Measurements from ENCODE around the gene FAM170B. TPM values are rescaled to one million over a fixed set of nuclear protein-coding genes. Genes with fewer than 3 reads are reported as not detected.

The FAM170B gene
- total RNA-seq, 1 donor = not detected

GRCh38 chr10:49176310-49177268 lies 42.8 kb upstream of the FAM170B start:
- TF ChIP-seq, protein P1, sequence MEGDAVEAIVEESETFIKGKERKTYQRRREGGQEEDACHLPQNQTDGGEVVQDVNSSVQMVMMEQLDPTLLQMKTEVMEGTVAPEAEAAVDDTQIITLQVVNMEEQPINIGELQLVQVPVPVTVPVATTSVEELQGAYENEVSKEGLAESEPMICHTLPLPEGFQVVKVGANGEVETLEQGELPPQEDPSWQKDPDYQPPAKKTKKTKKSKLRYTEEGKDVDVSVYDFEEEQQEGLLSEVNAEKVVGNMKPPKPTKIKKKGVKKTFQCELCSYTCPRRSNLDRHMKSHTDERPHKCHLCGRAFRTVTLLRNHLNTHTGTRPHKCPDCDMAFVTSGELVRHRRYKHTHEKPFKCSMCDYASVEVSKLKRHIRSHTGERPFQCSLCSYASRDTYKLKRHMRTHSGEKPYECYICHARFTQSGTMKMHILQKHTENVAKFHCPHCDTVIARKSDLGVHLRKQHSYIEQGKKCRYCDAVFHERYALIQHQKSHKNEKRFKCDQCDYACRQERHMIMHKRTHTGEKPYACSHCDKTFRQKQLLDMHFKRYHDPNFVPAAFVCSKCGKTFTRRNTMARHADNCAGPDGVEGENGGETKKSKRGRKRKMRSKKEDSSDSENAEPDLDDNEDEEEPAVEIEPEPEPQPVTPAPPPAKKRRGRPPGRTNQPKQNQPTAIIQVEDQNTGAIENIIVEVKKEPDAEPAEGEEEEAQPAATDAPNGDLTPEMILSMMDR (IDR thresholded peaks at IDR 0.05; ENCODE audit: insufficient read depth, low read depth, low read length) = no peak
- DNase-seq (ENCODE audit: low read depth) = no peak
- H3K4me3 ChIP-seq (ENCODE audit: low read depth, low read length) = no peak overlapping the region

DNA sequence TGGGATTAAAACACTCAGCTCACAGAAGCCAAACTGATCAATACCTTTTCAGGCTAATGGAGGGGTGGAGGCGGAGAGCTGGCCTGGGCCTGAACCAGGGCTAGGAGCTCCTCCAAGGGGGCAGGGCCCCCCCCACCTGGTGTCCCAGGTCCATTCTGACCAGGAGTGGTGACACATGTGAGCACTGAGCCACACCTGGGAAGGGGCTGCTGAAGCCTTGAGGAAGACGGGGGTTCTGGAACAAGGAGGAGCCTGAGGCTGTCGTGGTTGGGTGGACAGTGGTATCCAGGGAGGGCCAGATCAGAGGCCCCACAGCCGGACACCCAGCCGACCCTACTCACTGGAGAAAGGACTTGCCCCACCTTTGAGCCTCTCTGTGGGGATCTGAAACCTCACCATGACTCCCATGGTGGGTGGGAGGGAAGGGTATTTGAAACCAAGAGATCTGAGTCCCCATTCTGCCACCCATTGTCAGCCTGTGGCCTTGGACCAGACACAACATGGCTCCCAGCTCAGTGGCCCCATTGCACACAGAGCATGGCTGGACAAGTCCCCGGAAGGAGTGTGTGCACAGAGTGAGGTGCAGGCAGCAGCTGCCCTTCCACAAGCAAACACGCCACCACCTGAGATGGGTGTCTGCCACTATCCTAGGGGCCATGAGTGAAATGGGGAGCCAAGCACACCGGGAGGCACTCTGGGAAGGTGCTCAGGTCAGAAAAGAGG lies 41.9 kb upstream of the FAM170B start:
- no peak overlapping the region for H3K4me3 ChIP-seq (ENCODE audit: low read depth, low read length)
- TF ChIP-seq, protein P1 (IDR thresholded peaks at IDR 0.05; ENCODE audit: insufficient read depth, low read depth, low read length) = no peak
- DNase-seq (ENCODE audit: low read depth) = no peak

DNA sequence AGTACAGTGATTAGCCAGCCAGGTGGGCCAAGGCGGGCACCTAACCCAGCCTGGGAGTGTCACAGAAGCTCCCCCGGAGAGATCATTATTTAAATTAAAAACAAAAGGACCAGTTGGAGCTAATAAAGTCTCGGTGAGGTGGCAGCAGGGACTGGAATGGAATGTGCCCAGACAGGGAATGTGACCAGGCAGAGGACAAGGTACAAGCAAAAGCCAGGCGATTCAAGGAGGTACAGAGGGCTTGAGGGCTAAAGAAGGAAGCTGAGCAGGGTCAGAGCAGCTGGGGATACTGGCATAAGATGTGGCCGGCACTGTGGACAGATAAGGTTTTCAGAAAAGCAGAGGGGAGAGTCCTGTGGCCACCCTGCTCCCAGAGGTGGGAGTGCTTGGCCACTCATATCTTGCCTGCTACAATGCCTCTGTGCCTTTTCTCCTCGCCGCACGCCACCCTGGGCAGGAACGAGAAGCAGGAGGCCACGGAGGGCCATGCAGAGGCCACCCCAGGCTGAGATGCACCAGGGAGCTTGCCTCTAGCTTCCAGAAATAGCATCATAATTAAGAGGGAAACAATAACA lies 41.2 kb upstream of the FAM170B start:
- H3K4me3 ChIP-seq (ENCODE audit: low read depth, low read length) = no peak overlapping the region
- TF ChIP-seq, protein P1 (IDR thresholded peaks at IDR 0.05; ENCODE audit: insufficient read depth, low read depth, low read length) = no peak
- DNase-seq (ENCODE audit: low read depth) = no peak

DNA sequence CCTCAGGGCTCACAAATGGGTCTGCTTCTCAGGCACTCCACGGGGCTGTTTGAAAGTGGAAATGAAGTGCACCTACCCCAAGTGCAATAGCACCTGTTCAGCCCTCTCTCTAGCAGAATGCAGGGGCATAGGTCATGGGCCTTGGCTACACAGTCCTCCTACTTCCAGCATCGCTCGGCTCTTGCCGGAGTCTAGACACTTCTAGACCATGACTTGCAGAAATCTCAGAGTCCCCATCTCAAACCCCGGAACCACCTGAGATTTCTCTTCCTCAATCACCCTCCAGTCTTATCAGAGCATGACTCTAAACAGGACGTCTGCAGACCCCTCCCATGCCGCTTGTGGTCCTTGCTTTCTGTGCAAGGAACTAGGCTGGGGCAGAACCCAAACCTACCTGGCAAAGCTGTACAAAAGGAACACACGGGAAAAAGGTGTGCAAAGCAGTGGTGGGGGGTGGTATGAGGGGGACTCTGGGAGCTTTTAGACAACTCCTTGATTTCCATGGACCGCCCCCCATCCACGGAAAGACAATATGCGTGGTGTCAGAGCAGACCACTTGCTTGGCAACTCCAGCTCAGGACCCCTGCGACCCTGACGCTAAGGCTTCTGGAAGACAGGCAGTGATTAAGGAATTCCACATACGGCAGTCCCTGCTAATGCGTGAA lies 40.6 kb upstream of the FAM170B start:
- H3K4me3 ChIP-seq (ENCODE audit: low read depth, low read length) = no peak overlapping the region
- no peak for DNase-seq (ENCODE audit: low read depth)
- TF ChIP-seq, protein P1 (IDR thresholded peaks at IDR 0.05; ENCODE audit: insufficient read depth, low read depth, low read length) = no peak

GRCh38 chr10:49173853-49174252 lies 40.0 kb upstream of the FAM170B start:
- H3K4me3 ChIP-seq (ENCODE audit: low read depth, low read length) = no peak overlapping the region
- TF ChIP-seq, protein P1 (IDR thresholded peaks at IDR 0.05; ENCODE audit: insufficient read depth, low read depth, low read length) = no peak
- no peak for DNase-seq (ENCODE audit: low read depth)

GRCh38 chr10:49173201-49173772 lies 39.5 kb upstream of the FAM170B start:
- no peak for DNase-seq (ENCODE audit: low read depth)
- H3K4me3 ChIP-seq (ENCODE audit: low read depth, low read length) = no peak overlapping the region
- TF ChIP-seq, protein P1 (IDR thresholded peaks at IDR 0.05; ENCODE audit: insufficient read depth, low read depth, low read length) = no peak

Measured in fibroblast of villous mesenchyme (primary cell).